Measurements from ENCODE around the gene PLXNB1. TPM values are rescaled to one million over a fixed set of nuclear protein-coding genes. Genes with fewer than 3 reads are reported as not detected.
"Not testable (repeated sequence)": the region's sequence is repeated elsewhere in the genome, so short reads cannot be mapped to it uniquely, and the experiment has no call there.

Gene PLXNB1
- total RNA-seq, 1 donor from 2014 or later: 5.7 TPM

DNA sequence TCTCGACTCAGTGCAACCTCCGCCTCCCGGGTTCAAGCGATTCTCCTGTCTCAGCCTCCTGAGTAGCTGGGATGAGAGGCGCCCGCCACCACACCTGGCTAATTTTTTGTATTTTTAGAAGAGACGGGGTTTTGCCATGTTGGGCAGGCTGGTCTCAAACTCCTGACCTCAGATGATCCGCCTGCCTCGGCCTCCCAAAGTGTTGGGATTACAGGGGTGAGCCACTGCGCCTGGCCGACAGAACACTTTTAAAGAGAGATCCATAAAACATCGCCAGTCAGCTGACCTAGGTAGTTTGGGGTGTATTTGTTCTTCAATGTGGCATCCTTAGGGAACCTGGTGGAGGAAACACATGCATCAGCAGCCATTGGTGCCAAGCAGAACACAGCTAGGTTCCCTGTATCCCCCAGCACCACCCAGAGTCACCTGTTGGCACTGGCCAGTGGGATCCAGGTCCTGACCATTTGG, 28.4 kb downstream of the PLXNB1 start:
- not testable (repeated sequence) for H3K36me3 Mint-ChIP-seq (ENCODE audit: low read depth); H3K4me1 Mint-ChIP-seq (ENCODE audit: low read depth); DNase-seq (ENCODE audit: low spot score); H3K27me3 Mint-ChIP-seq (ENCODE audit: insufficient read depth); H3K4me3 Mint-ChIP-seq; H3K9me3 Mint-ChIP-seq; H3K27ac Mint-ChIP-seq
- intact Hi-C loops (cut with micrococcal nuclease): loop anchor here (1.0 to 10.0 kb wide), 8 partner anchors 35 to 284 kb away; partner anchors contain the start of genes NCKIPSD, SLC26A6, UQCRC1 and ZNF589

GRCh38 chr3:48400824-48401433, 29.0 kb downstream of the PLXNB1 start:
- intact Hi-C loops (cut with micrococcal nuclease): loop anchor here (1.0 to 10.0 kb wide), 9 partner anchors 35 to 284 kb away; partner anchors contain the start of genes NCKIPSD, SLC26A6, UQCRC1 and ZNF589
- Mint-ChIP-seq H3K4me1 (ENCODE audit: low read depth) (no peaks in the 10 kb centered on the region), H3K27ac (no peak overlapping the region), H3K36me3 (ENCODE audit: low read depth) (no peaks in the 10 kb centered on the region), H3K4me3 (no peak overlapping the region), H3K27me3 (ENCODE audit: insufficient read depth) (no peaks in the 10 kb centered on the region), H3K9me3 (no peaks in the 10 kb centered on the region)
- peak; percentile 44 for DNase-seq (ENCODE audit: low spot score)

DNA sequence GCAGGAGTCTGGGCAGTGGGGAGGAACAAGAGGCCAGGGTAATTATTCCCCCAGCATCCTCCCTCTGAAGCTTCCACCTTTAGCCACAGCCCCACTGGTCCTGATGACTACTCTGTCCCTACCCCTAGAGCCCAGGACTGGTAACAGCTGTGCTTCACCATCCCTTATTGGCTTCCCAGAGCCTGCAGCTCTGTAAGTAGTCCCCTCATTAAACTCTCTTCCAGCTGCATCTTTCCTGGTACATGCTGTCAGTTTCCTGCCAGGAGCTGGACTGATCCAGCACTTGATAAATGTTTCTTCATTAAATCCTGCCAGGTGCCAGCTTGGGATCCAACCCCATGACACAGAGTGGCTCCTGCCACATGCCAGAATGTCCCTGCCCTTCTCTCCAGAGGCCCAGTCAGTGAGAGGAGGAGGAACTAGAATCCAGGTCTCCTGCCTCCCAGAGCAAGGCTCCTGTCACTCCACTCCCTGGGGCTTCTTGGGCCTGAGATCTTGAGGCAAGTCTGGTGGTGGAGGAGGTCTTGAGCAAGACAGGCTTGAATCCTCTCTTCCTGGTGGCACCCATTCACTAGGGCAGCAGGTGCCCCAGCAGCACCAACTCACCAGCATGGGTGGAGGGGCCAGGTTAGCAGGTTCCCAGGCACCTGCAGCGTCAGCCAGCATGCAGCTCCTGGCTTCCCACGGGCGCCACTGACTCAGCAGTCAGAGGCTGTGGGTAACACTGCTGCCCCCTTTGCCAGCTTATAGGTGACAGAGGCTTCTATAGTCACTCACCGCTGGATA, 30.3 kb downstream of the PLXNB1 start:
- no peaks in the 10 kb centered on the region for H3K36me3 Mint-ChIP-seq (ENCODE audit: low read depth)
- H3K9me3 Mint-ChIP-seq: no peaks in the 10 kb centered on the region
- peaks cover 2% of the 10 kb centered on the region for H3K27me3 Mint-ChIP-seq (ENCODE audit: insufficient read depth)
- no peaks in the 10 kb centered on the region for H3K4me1 Mint-ChIP-seq (ENCODE audit: low read depth)
- DNase-seq (ENCODE audit: low spot score): no peak
- intact Hi-C loops (cut with micrococcal nuclease): loop anchor here (1.0 to 10.0 kb wide), 3 partner anchors 126 to 235 kb away; partner anchors contain the start of genes SLC26A6 and ZNF589
- H3K27ac Mint-ChIP-seq: no peak overlapping the region
- H3K4me3 Mint-ChIP-seq: no peak overlapping the region

- H3K27me3 Mint-ChIP-seq (ENCODE audit: insufficient read depth): peaks cover 2% of the 10 kb centered on the region
- intact Hi-C loops (cut with micrococcal nuclease): no loop called here
- no peak overlapping the region for H3K27ac Mint-ChIP-seq
- no peak overlapping the region for H3K4me3 Mint-ChIP-seq
- no peaks in the 10 kb centered on the region for H3K4me1 Mint-ChIP-seq (ENCODE audit: low read depth)
- no peak for DNase-seq (ENCODE audit: low spot score)
- H3K36me3 Mint-ChIP-seq (ENCODE audit: low read depth): no peaks in the 10 kb centered on the region
- no peaks in the 10 kb centered on the region for H3K9me3 Mint-ChIP-seq
These were observed 31.0 kb downstream of the PLXNB1 start for GRCh38 chr3:48398701-48399386.

DNA sequence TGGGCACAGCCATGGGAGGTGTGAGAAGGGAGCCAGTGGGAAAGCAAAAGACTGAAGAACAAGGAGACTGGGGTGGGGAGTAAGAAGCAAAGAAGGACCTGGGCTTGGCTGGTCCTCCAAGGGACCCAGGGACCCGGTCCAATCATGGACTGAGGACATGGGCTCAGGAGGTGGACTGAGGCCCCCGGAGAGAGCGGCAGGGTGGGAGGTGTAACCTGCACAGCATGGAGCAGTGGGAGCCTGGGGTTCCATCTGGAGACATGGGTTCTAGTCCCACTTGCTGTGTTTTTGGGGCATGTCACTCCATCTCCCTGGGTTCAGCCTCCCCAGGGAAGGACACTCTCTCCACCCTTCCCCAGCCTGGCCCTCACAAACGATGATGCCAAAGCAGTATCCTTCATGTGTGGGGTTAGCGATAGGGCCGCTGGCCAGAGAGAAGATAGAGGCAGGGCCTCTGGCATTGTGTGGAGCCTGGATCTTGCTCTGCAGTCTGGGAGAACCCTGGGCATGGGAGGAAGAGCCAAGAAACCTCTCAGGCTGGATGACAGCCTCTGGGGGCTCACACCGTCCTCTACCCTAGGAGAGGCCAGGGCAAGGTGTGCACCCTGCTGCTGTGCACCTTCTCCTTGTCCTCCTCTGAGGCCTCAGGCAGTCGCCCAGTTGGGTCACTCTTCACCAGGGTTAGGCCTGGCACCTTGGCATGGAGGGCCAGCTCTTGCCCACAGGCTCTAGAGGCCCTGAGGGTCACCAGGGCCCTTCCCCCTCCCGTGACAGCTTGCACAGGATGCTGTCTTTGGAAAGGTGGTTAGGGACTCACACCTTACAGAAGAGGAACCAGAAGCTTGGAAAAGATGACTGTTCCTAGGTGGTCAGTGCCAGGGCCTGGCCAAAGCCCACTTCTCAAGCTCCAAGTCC, 31.9 kb downstream of the PLXNB1 start:
- H3K4me3 Mint-ChIP-seq: no peak overlapping the region
- no peaks in the 10 kb centered on the region for H3K4me1 Mint-ChIP-seq (ENCODE audit: low read depth)
- no peaks in the 10 kb centered on the region for H3K36me3 Mint-ChIP-seq (ENCODE audit: low read depth)
- no peaks in the 10 kb centered on the region for H3K9me3 Mint-ChIP-seq
- H3K27me3 Mint-ChIP-seq (ENCODE audit: insufficient read depth): peaks cover 2% of the 10 kb centered on the region
- no peak for DNase-seq (ENCODE audit: low spot score)
- H3K27ac Mint-ChIP-seq: no peak overlapping the region
- intact Hi-C loops (cut with micrococcal nuclease): no loop called here

DNA sequence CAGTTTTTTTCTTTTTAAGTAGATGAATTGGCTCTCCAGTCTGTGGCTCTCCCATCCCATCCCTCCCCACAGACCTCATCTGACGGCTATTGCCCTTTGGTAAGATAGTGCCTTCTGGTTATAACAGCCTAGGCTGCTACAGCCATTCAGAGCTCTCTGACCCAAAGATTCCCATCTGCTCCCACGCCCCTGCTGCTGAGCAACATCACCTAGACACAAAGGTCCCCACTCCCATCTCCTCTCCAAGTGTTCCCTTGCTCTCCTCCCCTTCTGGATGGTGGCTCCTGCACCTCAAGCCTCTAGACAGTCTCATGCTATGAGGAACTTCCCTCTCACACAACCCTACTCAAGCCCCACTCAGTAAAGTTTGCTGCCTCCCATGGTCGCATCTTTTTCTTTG, 34.2 kb downstream of the PLXNB1 start:
- no peak overlapping the region for H3K4me3 Mint-ChIP-seq
- no peak overlapping the region for H3K27ac Mint-ChIP-seq
- intact Hi-C loops (cut with micrococcal nuclease): no loop called here
- no peak for DNase-seq (ENCODE audit: low spot score)
- H3K36me3 Mint-ChIP-seq (ENCODE audit: low read depth): no peaks in the 10 kb centered on the region
- H3K4me1 Mint-ChIP-seq (ENCODE audit: low read depth): no peaks in the 10 kb centered on the region
- H3K27me3 Mint-ChIP-seq (ENCODE audit: insufficient read depth): peaks cover 7% of the 10 kb centered on the region
- H3K9me3 Mint-ChIP-seq: no peaks in the 10 kb centered on the region

GRCh38 chr3:48394391-48394790, 35.5 kb downstream of the PLXNB1 start:
- no peaks in the 10 kb centered on the region for H3K9me3 Mint-ChIP-seq
- no peaks in the 10 kb centered on the region for H3K4me1 Mint-ChIP-seq (ENCODE audit: low read depth)
- no peak overlapping the region for H3K27ac Mint-ChIP-seq
- intact Hi-C loops (cut with micrococcal nuclease): no loop called here
- no peaks in the 10 kb centered on the region for H3K36me3 Mint-ChIP-seq (ENCODE audit: low read depth)
- no peak overlapping the region for H3K4me3 Mint-ChIP-seq
- peaks cover 17% of the 10 kb centered on the region for H3K27me3 Mint-ChIP-seq (ENCODE audit: insufficient read depth)
- no peak for DNase-seq (ENCODE audit: low spot score)

GRCh38 chr3:48388966-48389365, 40.9 kb downstream of the PLXNB1 start:
- Mint-ChIP-seq H3K9me3 (no peaks in the 10 kb centered on the region), H3K27me3 (ENCODE audit: insufficient read depth) (peaks cover 33% of the 10 kb centered on the region), H3K4me1 (ENCODE audit: low read depth) (no peaks in the 10 kb centered on the region), H3K4me3 (no peak overlapping the region), H3K27ac (no peak overlapping the region), H3K36me3 (ENCODE audit: low read depth) (no peaks in the 10 kb centered on the region)
- intact Hi-C loops (cut with micrococcal nuclease): no loop called here
- no peak for DNase-seq (ENCODE audit: low spot score)

DNA sequence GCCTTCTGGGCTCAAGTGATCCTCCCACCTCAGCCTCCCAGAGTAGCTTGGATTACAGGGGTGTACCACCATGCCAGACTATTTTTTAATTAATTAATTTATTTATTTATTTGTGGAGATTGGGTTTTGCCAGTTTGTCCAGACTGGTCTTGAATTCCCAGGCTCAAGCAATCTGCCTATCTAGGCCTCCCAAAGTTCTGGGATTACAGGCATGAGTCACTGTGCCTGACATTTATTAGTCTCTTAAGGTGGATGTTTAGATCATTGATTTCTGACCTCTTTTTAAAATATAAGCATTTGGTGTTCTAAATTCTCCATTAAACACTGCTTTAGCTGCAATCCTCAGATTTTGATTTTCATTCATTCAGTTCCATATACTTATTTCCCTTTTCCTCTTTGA, 42.3 kb downstream of the PLXNB1 start:
- peaks cover 40% of the 10 kb centered on the region for H3K27me3 Mint-ChIP-seq (ENCODE audit: insufficient read depth)
- no peak overlapping the region for H3K4me3 Mint-ChIP-seq
- no peaks in the 10 kb centered on the region for H3K36me3 Mint-ChIP-seq (ENCODE audit: low read depth)
- H3K4me1 Mint-ChIP-seq (ENCODE audit: low read depth): no peaks in the 10 kb centered on the region
- no peak overlapping the region for H3K27ac Mint-ChIP-seq
- no peak for DNase-seq (ENCODE audit: low spot score)
- intact Hi-C loops (cut with micrococcal nuclease): no loop called here
- no peaks in the 10 kb centered on the region for H3K9me3 Mint-ChIP-seq

GRCh38 chr3:48372862-48373435, 56.9 kb downstream of the PLXNB1 start:
- H3K27me3 Mint-ChIP-seq (ENCODE audit: insufficient read depth): peaks cover 2% of the 10 kb centered on the region
- no peaks in the 10 kb centered on the region for H3K36me3 Mint-ChIP-seq (ENCODE audit: low read depth)
- H3K9me3 Mint-ChIP-seq: no peaks in the 10 kb centered on the region
- DNase-seq (ENCODE audit: low spot score): no peak
- H3K27ac Mint-ChIP-seq: no peak overlapping the region
- no peaks in the 10 kb centered on the region for H3K4me1 Mint-ChIP-seq (ENCODE audit: low read depth)
- intact Hi-C loops (cut with micrococcal nuclease): no loop called here
- H3K4me3 Mint-ChIP-seq: no peak overlapping the region

DNA sequence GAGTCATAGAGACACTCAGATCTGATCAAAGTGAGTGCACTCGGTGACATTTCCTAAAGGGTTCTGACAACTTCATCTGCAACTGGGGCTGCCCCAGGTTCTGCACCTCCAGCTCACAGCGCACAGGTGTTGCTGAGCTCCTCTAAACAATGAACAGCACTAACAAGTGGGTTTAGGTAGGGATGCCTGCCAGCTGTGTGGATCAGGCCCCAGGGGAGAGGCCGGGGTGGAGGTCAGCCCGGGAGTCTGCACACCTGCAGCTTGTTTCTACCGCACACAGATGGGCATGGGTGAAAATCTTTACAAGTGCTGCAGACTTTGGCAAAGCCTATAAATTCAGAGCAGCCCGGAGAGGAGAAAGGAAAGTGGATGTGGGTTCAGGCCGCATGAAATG, 57.5 kb downstream of the PLXNB1 start:
- Mint-ChIP-seq H3K4me3 (no peak overlapping the region), H3K27ac (no peak overlapping the region), H3K27me3 (ENCODE audit: insufficient read depth) (peaks cover 2% of the 10 kb centered on the region), H3K36me3 (ENCODE audit: low read depth) (no peaks in the 10 kb centered on the region), H3K9me3 (no peaks in the 10 kb centered on the region), H3K4me1 (ENCODE audit: low read depth) (no peaks in the 10 kb centered on the region)
- intact Hi-C loops (cut with micrococcal nuclease): no loop called here
- no peak for DNase-seq (ENCODE audit: low spot score)
